ENCODE data around the gene HHEX.

HHEX gene

DNA sequence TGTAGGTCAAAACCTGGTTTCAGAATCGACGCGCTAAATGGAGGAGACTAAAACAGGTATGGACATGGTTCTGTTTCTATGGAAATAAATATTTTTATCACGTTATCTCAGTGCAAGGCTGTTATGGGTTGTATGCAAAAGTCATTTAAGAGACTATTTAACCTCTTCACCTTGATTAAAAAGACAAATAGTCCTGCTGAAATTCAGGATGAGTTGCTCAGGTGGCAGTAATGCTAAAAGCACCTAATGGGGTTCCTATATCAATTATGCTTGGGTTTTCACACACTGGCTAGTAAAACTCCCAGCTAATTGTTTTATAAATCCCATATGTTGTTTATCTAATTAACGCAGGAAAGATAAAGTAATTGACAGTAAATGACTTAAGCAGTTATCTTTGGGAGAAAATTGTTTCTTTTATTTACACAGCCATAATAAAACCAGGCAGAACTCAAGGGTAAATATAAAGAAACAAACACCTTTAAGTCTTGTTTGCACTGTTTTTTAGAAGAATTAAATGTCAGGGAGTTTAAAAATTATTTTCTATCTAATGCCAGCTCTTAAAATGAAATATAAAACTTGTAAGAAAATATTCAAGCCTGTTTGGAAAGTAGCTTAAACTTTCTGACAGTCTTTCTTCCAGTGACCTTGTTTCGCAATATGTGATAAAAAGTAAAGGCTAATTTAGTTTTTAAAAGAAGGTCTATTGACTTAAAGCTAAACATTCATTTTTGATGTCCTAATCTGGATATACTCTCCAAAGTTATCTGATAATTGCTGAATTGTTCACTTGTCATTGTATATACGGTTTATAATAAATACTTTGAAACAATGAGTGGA lies 3.2 kb downstream of the HHEX start:
- TF ChIP-seq CTCF (conservative IDR thresholded peaks at IDR 0.05; ENCODE audit: low read depth, low read length), result no peak
- no peak overlapping the region for H3K4me3 ChIP-seq (ENCODE audit: low read length)
- no peak for DNase-seq (ENCODE audit: low read depth)

GRCh38 chr10:92693534-92693893 lies 3.8 kb downstream of the HHEX start:
- DNase-seq (ENCODE audit: low read depth), result no peak
- no peak for TF ChIP-seq CTCF (conservative IDR thresholded peaks at IDR 0.05; ENCODE audit: low read depth, low read length)
- no peak overlapping the region for H3K4me3 ChIP-seq (ENCODE audit: low read length)

DNA sequence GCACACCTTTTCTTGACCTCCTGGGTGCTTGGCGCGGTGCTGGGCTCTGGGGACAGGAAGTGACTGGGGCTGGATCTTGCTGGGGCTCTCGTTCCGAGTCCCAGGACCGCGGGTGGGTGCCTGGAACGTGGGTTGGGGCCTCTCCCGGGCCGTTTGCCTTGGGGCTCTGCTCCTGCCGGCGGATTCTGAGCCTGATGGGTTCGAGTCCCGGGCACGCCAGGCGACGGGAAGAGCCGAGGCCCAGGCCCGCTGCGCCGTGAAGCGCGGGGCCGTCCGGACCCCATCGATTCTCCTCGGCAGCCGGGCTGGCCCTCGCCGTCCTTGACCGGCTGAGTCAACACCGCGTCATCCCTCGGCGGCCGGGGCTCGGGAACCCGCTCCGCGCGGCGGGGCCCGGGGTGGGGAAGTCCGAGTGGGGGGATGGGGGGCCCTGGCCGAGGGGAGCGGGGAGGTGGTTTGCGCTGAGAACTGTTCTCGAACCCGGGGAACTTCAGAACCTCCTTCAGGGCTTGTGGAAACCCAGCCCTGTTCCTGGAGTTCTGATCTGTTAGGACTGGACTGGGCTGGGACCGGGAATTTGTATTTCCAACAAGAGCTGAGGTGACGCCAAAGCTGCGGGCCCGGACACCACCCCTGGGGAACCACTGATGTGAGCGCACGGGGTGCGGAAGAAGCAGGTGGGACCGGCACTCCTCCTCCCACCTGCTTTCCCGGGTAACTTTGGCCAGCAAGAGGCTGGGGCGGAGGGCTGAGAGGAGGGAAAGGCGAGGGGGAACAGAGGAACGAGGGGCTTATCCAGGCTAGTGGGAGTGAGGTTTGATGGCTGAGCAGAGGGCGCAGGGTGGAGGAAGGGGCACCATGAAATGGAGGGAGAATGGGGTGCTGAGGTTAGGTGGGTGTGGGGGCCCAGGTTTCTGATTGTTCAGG lies 6.2 kb downstream of the HHEX start:
- peak overlapping the region; percentile 53 for H3K4me3 ChIP-seq (ENCODE audit: low read length)
- DNase-seq (ENCODE audit: low read depth), result no peak
- no peak for TF ChIP-seq CTCF (conservative IDR thresholded peaks at IDR 0.05; ENCODE audit: low read depth, low read length)

DNA sequence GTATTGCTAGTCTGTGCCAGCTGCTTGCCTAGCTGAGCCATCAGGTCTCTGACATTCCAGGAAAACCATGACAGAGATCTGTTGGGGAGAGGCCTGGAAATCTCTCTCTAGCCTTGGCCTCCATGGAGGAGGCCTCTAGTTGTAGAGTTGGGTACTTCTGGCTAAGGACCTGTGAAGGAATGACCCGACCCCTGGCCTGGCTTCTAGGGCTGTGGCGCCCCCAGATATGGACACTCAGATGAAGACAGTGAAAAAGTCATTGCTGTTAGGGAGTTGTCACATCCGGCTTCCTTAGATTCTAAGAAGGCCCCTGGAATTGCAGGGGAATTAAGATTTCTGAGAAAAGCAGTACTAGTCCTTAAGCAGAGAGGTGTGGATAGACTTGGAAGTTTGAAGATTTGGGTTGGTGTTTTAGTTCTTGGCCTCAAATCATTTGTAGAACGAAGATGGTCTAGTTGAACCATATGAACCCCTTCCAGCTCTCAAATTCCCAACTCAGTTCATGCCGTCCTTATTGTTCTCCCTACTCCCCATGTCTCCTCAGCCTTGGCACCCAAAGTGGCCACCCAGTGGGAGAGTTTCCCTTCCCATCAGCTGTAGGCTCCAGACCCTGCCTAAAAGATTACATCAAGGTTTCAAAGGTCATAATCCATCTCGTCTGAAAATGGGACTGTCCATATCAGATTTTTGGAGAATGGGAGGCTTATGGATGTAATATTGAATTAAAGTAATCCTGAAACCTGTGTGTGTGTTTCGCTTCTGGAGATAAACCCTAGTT lies 7.0 kb downstream of the HHEX start:
- TF ChIP-seq CTCF (conservative IDR thresholded peaks at IDR 0.05; ENCODE audit: low read depth, low read length), result no peak
- DNase-seq (ENCODE audit: low read depth), result no peak

GRCh38 chr10:92697663-92698511 lies 8.1 kb downstream of the HHEX start:
- no peak for TF ChIP-seq CTCF (conservative IDR thresholded peaks at IDR 0.05; ENCODE audit: low read depth, low read length)
- no peak overlapping the region for H3K4me3 ChIP-seq (ENCODE audit: low read length)
- DNase-seq (ENCODE audit: low read depth), result no peak

More for the DNA sequence above, 7.0 kb downstream of the HHEX start:
- H3K4me3 ChIP-seq (ENCODE audit: low read length), result no peak overlapping the region

GRCh38 chr10:92699193-92699517 lies 9.4 kb downstream of the HHEX start:
- TF ChIP-seq CTCF (conservative IDR thresholded peaks at IDR 0.05; ENCODE audit: low read depth, low read length), result no peak
- peak overlapping the region; percentile 65 for H3K4me3 ChIP-seq (ENCODE audit: low read length)
- DNase-seq (ENCODE audit: low read depth), result no peak

All from retinal pigment epithelial cell (primary cell).